Retinal pigment epithelial cell (primary cell): ENCODE results near the gene SYT1.

ENCODE experiments used
- DNase-seq: peaks from one replicate; pipeline ENCODE4 v3.0.0-alpha.2; 2010; ENCODE audit warnings: low read depth
- H3K4me3 ChIP-seq: 2 replicates; pipeline ENCODE4 v1.5.1; 2011; ENCODE audit warnings: mild to moderate bottlenecking, low read length, control low read depth, moderate library complexity
- TF ChIP-seq, protein P1 (sequence below): conservative IDR thresholded peaks from 2 replicates; pipeline ENCODE4 v1.5.1; 2011; ENCODE audit warnings: low read depth, low read length, control low read depth, inconsistent platforms

The SYT1 gene

GRCh38 chr12:79238246-79238645 is 373.7 kb downstream of the SYT1 start:
- TF ChIP-seq, protein P1, sequence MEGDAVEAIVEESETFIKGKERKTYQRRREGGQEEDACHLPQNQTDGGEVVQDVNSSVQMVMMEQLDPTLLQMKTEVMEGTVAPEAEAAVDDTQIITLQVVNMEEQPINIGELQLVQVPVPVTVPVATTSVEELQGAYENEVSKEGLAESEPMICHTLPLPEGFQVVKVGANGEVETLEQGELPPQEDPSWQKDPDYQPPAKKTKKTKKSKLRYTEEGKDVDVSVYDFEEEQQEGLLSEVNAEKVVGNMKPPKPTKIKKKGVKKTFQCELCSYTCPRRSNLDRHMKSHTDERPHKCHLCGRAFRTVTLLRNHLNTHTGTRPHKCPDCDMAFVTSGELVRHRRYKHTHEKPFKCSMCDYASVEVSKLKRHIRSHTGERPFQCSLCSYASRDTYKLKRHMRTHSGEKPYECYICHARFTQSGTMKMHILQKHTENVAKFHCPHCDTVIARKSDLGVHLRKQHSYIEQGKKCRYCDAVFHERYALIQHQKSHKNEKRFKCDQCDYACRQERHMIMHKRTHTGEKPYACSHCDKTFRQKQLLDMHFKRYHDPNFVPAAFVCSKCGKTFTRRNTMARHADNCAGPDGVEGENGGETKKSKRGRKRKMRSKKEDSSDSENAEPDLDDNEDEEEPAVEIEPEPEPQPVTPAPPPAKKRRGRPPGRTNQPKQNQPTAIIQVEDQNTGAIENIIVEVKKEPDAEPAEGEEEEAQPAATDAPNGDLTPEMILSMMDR, result no peak
- DNase-seq, result peak; percentile 53
- no peak overlapping the region for H3K4me3 ChIP-seq

GRCh38 chr12:79247494-79247893 is 382.9 kb downstream of the SYT1 start:
- TF ChIP-seq, protein P1, result no peak
- no peak for DNase-seq
- no peak overlapping the region for H3K4me3 ChIP-seq

GRCh38 chr12:79250186-79250585 is 385.6 kb downstream of the SYT1 start:
- DNase-seq, result no peak
- TF ChIP-seq, protein P1, result no peak
- H3K4me3 ChIP-seq, result no peak overlapping the region

DNA sequence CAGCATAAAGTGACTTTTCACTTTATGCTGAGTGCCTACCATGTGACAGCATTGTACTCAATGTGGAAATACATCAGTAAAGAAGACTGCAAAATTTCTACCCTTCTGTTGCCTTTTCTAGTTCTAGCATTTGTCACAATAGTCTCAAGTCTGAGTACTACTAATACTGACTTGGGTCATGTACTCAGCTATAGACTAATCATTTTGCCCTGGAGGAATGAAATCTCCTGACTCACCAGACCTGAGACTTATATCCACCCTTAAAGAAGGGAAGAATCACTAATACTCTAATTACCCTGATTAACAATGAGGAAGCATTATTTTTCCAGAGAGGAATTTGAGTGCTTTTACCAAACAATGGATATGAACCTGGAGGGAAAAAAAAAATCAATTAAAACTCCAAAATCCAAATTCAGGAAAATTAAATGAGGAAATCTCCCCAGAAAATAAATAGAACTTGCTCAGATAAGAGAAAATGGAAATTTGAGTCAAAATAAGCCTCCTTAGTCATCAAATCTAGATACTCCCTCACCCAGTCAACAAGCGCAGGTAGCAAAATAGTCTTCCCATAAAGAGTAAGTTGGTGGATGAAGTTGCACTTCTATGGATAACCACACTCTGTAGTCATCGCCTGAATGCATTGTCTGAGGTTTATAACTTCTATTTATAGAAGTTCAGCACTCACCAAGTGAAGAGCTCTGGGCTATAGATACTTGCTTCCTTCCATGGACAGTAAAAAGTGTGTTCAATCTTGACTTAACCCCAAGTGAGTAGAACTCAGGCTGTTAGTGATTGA is 386.6 kb downstream of the SYT1 start:
- TF ChIP-seq, protein P1, result no peak
- H3K4me3 ChIP-seq, result no peak overlapping the region
- no peak for DNase-seq

DNA sequence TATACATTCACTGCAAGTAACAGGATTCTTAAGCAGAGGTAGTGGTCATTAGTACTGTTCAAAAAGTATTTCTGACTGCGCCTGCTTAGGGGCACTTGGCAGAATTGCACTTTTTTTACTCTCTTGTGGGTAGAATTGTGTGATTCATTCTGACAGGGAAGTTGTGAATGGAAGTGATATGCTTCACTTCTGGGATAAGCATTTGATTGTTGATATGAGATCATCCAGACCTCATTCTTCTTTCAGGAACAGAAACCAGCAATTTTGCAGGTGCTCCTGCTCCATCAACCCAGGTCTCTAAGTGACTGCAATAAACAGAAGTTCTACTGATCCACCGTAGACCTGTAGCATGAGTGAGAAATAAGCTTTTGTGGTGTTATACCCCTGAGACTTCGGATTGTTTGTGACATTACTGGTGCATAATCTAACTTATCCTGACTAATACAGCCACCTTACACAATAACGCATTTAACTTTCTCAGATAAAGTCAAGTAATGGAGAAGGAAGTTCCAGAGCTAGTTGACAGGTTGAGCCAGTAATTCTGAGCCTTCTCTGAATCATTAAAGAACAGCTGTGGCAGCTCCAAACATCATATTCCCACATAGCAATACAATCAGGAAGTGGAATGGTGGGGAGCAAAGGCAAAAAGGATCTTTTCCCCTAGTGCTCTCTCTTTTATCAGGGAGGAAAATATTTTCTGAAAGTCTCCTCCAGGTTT is 387.9 kb downstream of the SYT1 start:
- H3K4me3 ChIP-seq, result no peak overlapping the region
- no peak for DNase-seq
- TF ChIP-seq, protein P1, result no peak

DNA sequence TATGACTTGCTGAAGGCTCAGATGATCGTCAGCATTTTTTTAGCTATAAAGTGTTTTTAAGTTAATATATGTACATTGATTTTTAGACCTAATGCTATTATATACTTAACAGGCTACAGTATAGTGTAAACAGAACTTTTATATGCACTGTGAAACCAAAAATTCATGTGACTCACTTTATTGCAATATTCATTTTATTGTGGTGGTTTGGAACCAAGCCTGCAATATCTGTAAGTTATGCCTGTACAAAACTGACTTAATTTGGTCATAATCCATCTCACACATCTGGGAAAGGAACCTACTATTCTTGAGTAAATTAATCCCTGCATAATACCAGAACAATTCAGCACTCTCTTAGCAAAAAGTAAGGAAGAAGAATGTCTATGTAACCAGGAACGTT is 390.7 kb downstream of the SYT1 start:
- no peak overlapping the region for H3K4me3 ChIP-seq
- TF ChIP-seq, protein P1, result no peak
- no peak for DNase-seq

DNA sequence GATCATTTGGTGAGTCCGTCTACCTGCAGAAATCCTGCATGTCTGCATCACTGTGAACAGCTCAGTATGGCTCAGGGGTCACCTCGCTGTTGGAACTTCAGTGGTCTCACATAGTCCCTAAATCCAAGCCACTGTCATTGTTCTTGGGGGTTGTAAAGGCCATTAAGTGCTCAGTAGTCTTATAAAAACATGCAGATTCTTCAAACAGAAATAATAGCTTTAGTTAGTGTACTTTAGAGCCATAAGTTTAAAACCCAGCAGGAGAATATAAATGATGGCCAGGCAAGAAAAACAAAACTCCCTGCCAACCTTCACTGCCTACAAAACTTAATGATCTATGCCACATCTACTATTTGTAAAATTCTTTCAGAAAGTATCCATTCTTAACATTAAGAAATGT is 396.3 kb downstream of the SYT1 start:
- TF ChIP-seq, protein P1, result no peak
- H3K4me3 ChIP-seq, result no peak overlapping the region
- DNase-seq, result no peak
